HG03064 (cell line): ENCODE measurements around the gene EFTUD2.
"Not testable (repeated sequence)": the region's sequence is repeated elsewhere in the genome, so short reads cannot be mapped to it uniquely, and the experiment has no call there.

Experiments
- ATAC-seq: cut with Tn5 transposase; IDR thresholded peaks from one replicate; pipeline ENCODE4 v1.9.1; 2021; ENCODE audit warnings: low read depth; ENCODE audit not compliant: unreplicated experiment

EFTUD2 gene

GRCh38 chr17:44899074-44899782 is at the start of gene EFTUD2:
Gene EFTUD2, minus strand, starts transcription at chr17:44899445. Its CDS starts 4,924 bp downstream, at chr17:44894521.
- peak; percentile 52 for ATAC-seq

- no peak for ATAC-seq
These were observed 49.1 kb upstream of the EFTUD2 start for GRCh38 chr17:44948315-44948795.

GRCh38 chr17:44947461-44948314 is 48.4 kb upstream of the EFTUD2 start, which contains the start of gene KIF18B:
Gene KIF18B, minus strand, starts transcription at chr17:44947773. Its CDS starts 11,429 bp downstream, at chr17:44936344.
- peak; percentile 85 for ATAC-seq

- not testable (repeated sequence) for ATAC-seq
These were observed 46.4 kb upstream of the EFTUD2 start for GRCh38 chr17:44945652-44946051.

GRCh38 chr17:44942456-44942855 is 43.2 kb upstream of the EFTUD2 start:
- no peak for ATAC-seq

GRCh38 chr17:44941712-44942331 is 42.6 kb upstream of the EFTUD2 start:
- ATAC-seq: no peak

GRCh38 chr17:44940768-44941167 is 41.5 kb upstream of the EFTUD2 start:
- ATAC-seq: no peak

GRCh38 chr17:44940317-44940716 is 41.1 kb upstream of the EFTUD2 start:
- ATAC-seq: no peak

GRCh38 chr17:44935116-44935515 is 35.9 kb upstream of the EFTUD2 start:
- ATAC-seq: no peak

GRCh38 chr17:44934745-44935105 is 35.5 kb upstream of the EFTUD2 start:
- ATAC-seq: no peak

- ATAC-seq: no peak
These were observed 34.8 kb upstream of the EFTUD2 start for GRCh38 chr17:44933824-44934744.

GRCh38 chr17:44932787-44933097 is 33.5 kb upstream of the EFTUD2 start:
- ATAC-seq: no peak

GRCh38 chr17:44932096-44932786 is 33.0 kb upstream of the EFTUD2 start:
- ATAC-seq: no peak

- ATAC-seq: no peak
These were observed 32.1 kb upstream of the EFTUD2 start for GRCh38 chr17:44931376-44931775.

- ATAC-seq: no peak
These were observed 31.4 kb upstream of the EFTUD2 start for GRCh38 chr17:44930667-44931066.

GRCh38 chr17:44928950-44929720 is 29.9 kb upstream of the EFTUD2 start:
- ATAC-seq: no peak

GRCh38 chr17:44928136-44928535 is 28.9 kb upstream of the EFTUD2 start:
- no peak for ATAC-seq

GRCh38 chr17:44927696-44928095 is 28.5 kb upstream of the EFTUD2 start:
- ATAC-seq: no peak
